Measurements from ENCODE around the gene EXOSC2. TPM values are rescaled to one million over a fixed set of nuclear protein-coding genes. Genes with fewer than 3 reads are reported as not detected.

Gene EXOSC2
- total RNA-seq, 1 donor from 2014 or later, result 10.9 TPM

GRCh38 chr9:130689572-130689936 lies 4.0 kb upstream of the EXOSC2 start:
- no peak for ATAC-seq (ENCODE audit: poor library complexity)
- no peak for DNase-seq
- intact Hi-C loops (cut with DNase I), result no loop called here

GRCh38 chr9:130689937-130690700 lies 3.5 kb upstream of the EXOSC2 start:
- DNase-seq (no peak), ATAC-seq (ENCODE audit: poor library complexity) (peak; percentile 45)
- intact Hi-C loops (cut with DNase I), result no loop called here

GRCh38 chr9:130692321-130692720 lies 1.3 kb upstream of the EXOSC2 start:
- DNase-seq (peak; percentile 52), ATAC-seq (ENCODE audit: poor library complexity) (peak; percentile 34)
- intact Hi-C loops (cut with DNase I), result no loop called here

- intact Hi-C loops (cut with DNase I), result no loop called here
- no peak for ATAC-seq (ENCODE audit: poor library complexity)
Observed at GRCh38 chr9:130693101-130693425, 517 bp upstream of the EXOSC2 start.

DNA sequence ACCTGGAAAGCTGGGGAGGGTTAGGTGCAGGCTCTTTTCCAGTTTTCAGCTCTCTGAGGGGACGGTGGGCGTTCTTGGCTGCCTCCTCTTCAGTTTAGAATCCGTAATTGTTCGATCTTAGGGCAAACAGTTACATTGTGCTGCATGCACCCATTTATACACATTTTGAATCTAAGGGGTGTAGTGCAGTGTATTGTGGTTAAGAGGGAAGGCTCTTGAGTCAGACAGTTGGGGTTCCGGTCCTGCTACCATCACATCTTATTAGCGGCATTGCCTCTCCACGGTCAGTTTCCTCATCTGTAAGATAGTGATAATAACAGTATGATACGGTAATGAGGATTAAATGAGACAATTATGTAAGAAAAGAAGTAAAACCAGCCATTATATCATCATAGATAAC lies 625 bp downstream of the EXOSC2 start:
- no peak for DNase-seq
- intact Hi-C loops (cut with DNase I), result no loop called here
- no peak for ATAC-seq (ENCODE audit: poor library complexity)

More at GRCh38 chr9:130693101-130693425, 517 bp upstream of the EXOSC2 start:
- no peak for DNase-seq

GRCh38 chr9:130696139-130696650 lies 2.6 kb downstream of the EXOSC2 start:
- DNase-seq, result no peak
- intact Hi-C loops (cut with DNase I), result no loop called here

GRCh38 chr9:130696996-130697395 lies 3.4 kb downstream of the EXOSC2 start:
- DNase-seq, result no peak
- ATAC-seq (ENCODE audit: poor library complexity), result no peak
- intact Hi-C loops (cut with DNase I), result no loop called here

More at GRCh38 chr9:130696139-130696650, 2.6 kb downstream of the EXOSC2 start:
- ATAC-seq (ENCODE audit: poor library complexity), result no peak

DNA sequence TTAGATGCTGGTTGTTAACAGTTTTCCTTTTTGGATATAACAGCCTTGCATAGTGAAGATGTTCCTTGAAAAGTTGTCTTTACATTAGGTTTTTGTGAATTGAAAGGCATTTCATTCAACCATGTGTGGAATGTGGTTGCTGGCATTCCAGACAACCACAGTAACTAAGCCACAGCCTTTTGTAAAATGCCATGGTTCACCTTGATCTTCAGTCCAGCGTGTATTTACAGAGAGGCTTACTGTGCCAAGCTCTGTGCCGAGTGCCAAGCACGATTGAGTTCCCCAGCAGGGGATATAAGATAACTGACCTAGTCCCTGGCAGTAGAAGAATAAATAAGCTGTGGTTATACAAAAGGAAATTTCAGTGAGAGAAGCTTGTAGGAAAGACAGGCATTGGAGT lies 4.9 kb downstream of the EXOSC2 start:
- intact Hi-C loops (cut with DNase I), result no loop called here
- no peak for ATAC-seq (ENCODE audit: poor library complexity)
- DNase-seq, result no peak

GRCh38 chr9:130699047-130699446 lies 5.5 kb downstream of the EXOSC2 start:
- ATAC-seq (ENCODE audit: poor library complexity) (no peak), DNase-seq (no peak)
- intact Hi-C loops (cut with DNase I), result no loop called here

DNA sequence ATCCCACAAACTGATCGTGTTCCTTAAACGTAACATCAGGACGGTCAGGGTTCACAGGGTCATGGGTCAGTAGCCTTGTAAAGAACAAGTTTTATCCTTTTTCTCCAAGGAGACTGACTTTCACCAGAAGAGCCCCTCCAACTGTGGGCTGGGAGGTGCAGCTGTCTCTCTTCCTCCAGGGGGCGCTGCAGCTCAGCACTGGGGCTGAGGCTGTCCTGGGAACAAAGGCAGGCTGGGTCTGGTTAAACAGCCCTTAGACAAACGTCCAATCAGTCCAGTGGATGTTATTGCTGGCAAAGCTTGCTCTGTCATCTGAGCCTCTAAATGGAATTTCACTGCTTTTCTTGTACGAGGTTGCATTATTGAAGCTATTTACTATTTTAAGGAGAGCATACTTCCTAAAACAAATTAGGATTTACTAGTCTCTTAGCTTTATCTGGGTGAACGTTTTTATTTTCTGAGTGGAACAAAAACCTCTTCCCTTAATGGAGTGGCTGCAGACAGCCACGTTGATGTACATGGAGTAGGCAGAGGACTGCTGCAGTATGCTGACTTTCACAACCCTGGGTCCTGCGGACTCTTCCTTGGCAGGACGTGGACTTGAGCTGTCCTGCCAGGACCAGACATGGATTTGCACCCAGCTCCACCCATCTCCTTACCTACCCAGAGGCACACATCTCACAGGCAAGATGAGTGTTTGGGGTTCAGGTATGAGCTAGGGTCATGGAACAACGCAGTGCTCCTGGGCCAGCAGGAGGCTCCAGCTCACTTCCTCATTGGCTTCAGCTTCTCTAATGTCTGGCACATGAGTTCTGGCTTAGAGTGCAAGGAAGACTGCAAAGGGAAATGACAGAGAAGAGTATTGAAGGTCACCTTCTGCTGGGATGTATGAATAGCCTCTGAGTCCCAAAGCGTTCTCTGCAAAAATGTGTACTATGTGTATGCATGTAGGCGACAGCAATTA lies 7.8 kb downstream of the EXOSC2 start:
- peak; percentile 96 for ATAC-seq (ENCODE audit: poor library complexity)
- intact Hi-C loops (cut with DNase I), result loop anchor here (5.0 to 10.0 kb wide), 2 partner anchors 296 to 343 kb away; no protein-coding TSS in a partner anchor
- DNase-seq, result peak; percentile 84

DNA sequence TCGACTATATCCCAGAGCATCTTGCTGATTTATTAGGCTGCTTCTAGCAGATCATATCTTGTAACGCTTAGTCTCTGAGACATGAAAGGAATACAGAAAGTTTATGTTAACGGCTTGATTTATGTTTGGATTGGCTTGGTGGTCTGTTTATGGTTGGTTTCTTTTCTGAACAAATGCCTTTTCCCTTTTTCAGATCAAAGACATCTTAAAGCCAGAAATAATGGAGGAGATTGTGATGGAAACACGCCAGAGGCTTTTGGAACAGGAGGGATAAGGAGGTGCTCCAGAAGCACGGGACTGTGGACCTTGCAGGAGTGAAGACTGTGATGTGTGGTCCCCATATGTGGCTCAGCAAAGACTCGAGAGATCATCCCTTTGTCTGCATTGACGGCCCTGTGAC lies 9.9 kb downstream of the EXOSC2 start:
- ATAC-seq (ENCODE audit: poor library complexity) (no peak), DNase-seq (no peak)
- intact Hi-C loops (cut with DNase I), result loop anchor here (5.0 to 10.0 kb wide), 2 partner anchors 294 to 341 kb away; no protein-coding TSS in a partner anchor

DNA sequence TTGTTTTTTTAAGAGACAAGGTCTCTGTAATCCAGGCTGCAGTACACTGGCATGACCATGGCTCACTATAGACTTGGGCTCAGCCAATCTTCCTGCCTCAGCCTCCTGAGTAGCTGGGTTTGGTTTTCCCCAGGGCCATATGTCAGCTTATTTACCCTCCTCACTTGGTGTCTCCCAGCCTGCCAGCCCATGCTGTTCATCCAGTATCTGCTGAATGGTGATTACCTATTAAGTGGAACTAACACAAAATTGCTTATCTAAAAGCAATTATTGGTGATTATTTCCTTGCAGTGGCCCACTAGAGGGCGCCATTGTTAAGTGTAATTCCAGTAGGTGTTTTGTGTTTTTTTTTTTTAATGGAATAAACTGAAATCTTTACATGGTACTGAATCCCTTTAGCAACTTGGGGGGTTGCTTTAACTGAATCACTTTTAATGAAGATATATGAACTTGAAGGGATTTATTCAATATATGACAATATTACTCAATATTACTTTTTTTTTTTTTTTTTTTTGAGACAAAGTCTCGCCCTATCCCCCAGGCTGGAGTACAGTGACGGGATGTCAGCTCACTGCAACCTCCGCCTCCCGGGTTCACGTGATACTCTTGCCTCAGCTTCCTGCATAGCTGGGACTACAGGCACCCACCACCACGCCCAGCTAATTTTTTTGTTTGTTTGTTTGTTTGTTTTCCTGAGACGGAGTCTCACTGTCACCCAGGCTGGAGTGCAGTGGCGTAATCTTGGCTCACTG lies 13.8 kb downstream of the EXOSC2 start:
- intact Hi-C loops (cut with DNase I), result loop anchor here (2.0 to 10.0 kb wide), 3 partner anchors 157 to 337 kb away; no protein-coding TSS in a partner anchor
- ATAC-seq (ENCODE audit: poor library complexity), result peak; percentile 30
- DNase-seq, result no peak

DNA sequence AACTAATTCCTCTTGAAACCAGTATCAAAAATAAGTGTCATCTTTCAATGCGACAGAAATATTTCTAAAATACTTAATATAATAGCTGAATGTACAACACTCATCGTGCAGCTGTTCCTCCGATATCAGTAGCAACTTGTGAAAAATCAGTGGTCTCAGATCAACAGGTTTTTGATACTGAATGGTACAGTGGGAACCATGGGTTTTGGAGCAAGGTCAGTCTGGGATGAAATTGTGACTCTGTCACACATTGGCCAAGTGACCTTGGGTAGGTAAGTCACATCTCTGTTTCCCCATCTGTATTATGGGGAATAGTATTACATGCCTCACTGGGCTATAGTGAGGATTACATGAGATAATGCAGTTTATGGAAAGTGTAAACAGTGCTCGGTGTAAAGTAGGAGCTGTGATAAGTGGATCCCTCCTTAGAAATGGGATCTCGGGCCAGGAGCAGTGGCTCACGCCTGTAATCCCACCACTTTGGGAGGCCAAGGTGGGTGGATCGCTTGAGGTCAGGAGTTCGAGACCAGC lies 17.3 kb downstream of the EXOSC2 start:
- DNase-seq (no peak), ATAC-seq (ENCODE audit: poor library complexity) (no peak)
- intact Hi-C loops (cut with DNase I), result loop anchor here (5.0 kb wide), 1 partner anchor 56 kb away; no protein-coding TSS in a partner anchor

GRCh38 chr9:130711469-130711868 lies 17.9 kb downstream of the EXOSC2 start:
- ATAC-seq (ENCODE audit: poor library complexity), result no peak
- intact Hi-C loops (cut with DNase I), result loop anchor here (5.0 kb wide), 1 partner anchor 56 kb away; no protein-coding TSS in a partner anchor
- DNase-seq, result no peak

DNA sequence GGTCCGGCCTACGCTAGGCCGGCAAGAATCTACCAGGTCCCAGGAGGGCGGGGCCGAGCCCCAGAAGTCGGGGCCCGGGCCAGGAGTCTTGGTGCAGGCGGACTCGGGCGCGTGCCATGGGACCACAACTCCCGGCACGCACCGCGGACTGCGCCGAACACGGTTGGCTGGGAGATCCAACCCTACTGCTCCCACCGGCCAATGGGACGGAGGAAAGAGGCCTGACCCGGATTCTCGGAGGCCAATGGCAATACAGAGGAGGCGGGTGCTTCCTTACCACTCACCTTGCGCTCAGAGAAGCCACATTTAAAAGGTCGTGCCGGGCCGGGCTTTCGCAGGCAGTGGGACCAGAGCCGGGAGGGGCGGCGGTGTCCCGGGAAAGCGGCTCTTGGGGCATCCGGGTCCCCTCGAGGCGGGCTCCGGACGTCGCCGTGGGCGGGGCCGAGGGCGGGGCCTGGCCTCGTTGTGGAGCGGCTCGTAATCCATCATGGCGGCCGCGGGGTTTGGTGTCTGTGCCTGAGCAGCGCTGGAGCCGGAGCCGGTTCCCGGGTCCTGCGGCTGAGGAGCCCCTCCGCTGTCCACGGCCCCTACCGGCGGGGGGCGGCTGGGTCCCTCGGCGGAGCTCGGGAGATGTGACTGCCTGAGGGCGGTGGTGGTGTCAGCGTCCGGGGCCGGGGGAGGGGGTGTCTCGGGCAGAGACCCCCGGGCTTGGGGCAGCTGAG lies 19.1 kb downstream of the EXOSC2 start:
- ATAC-seq (ENCODE audit: poor library complexity), result peak; percentile 98
- intact Hi-C loops (cut with DNase I), result loop anchor here (5.0 kb wide), 1 partner anchor 55 kb away; no protein-coding TSS in a partner anchor
- DNase-seq, result peak; percentile 99

- DNase-seq, result no peak
- intact Hi-C loops (cut with DNase I), result loop anchor here (5.0 kb wide), 1 partner anchor 54 kb away; no protein-coding TSS in a partner anchor
- ATAC-seq (ENCODE audit: poor library complexity), result peak; percentile 16
Observed at GRCh38 chr9:130713286-130713960, 19.8 kb downstream of the EXOSC2 start.

GRCh38 chr9:130714586-130715110 lies 21.1 kb downstream of the EXOSC2 start:
- intact Hi-C loops (cut with DNase I), result loop anchor here (5.0 kb wide), 1 partner anchor 53 kb away; no protein-coding TSS in a partner anchor
- DNase-seq (no peak), ATAC-seq (ENCODE audit: poor library complexity) (no peak)
